HepG2 (cell line): ENCODE data around the gene ACE2. TPM values are rescaled to one million over a fixed set of nuclear protein-coding genes. Genes with fewer than 3 reads are reported as not detected.

ENCODE experiments used
- ATAC-seq: fragments of 200-7000 bp; cut with Tn5 transposase; 3 replicates; pipeline ENCODE4 v1.9.1; 2020; ENCODE audit warnings: mild to moderate bottlenecking, moderate library complexity
- BruUV-seq: library from RNA; stranded (reverse); fragments of 400-500 nt; replicated peaks from 2 replicates; lab custom pipeline; 2021; lab: Mats Ljungman, UMichigan
- CTCF ChIA-PET: fragments of 300-600 bp; formaldehyde crosslinking; extraction: SDS; loops from one replicate; lab custom pipeline; 2021; ENCODE audit warnings: low total read pairs, inconsistent platforms, low intra/inter-chr PET ratio; lab: Yijun Ruan, JAX
- POLR2A ChIA-PET: fragments of 350-600 bp; sonication (Branson Sonifier 250); formaldehyde crosslinking; loops from one replicate; lab custom pipeline; 2020; ENCODE audit warnings: antibody characterized with exemption, inconsistent platforms; lab: Yijun Ruan, JAX
- DNase-seq: peaks from one replicate; pipeline ENCODE4 v3.0.0-alpha.2; 2015; ENCODE audit warnings: low spot score
- FAIRE-seq: peaks from 3 replicates; lab custom pipeline; 2011; peaks lifted over from hg19 to GRCh38; lab: Jason Lieb, UNC
- H2AFZ ChIP-seq: one replicate; pipeline ENCODE4 v1.6.1; 2011; ENCODE audit warnings: low read length, inconsistent platforms
- H3K27ac ChIP-seq: fragments of 300-600 bp; 3 replicates; pipeline ENCODE4 v1.8.0; 2011; ENCODE audit warnings: mixed run types, mild to moderate bottlenecking, mixed read lengths, low read length, inconsistent platforms; ENCODE audit not compliant: insufficient read depth; ENCODE audit errors: extremely low read length
- H3K27me3 ChIP-seq, 2 experiments: fragments of 200-600 bp in 1 of 2; 2 replicates in 1 of 2; 3 replicates in 1 of 2; pipeline versions ENCODE4 v1.6.0 to v1.8.0; 2011; ENCODE audit warnings: low read length in 2 of 2, mild to moderate bottlenecking in 2 of 2, moderate library complexity in 2 of 2, inconsistent platforms in 1 of 2; ENCODE audit not compliant: insufficient read depth in 2 of 2, control insufficient read depth in 1 of 2
- H3K36me3 ChIP-seq, 2 experiments: fragments of 200-600 bp in 1 of 2; replicated peaks in 1 of 2; 2 replicates in 1 of 2; 3 replicates in 1 of 2; pipeline versions ENCODE4 v1.5.1 to v1.8.0; 2011; ENCODE audit warnings: low read length in 2 of 2, inconsistent platforms in 1 of 2; ENCODE audit not compliant: insufficient read depth in 2 of 2, control insufficient read depth in 1 of 2
- H3K4me1 ChIP-seq: 2 replicates; pipeline ENCODE4 v1.5.1; 2012; ENCODE audit warnings: low read length, inconsistent platforms; ENCODE audit not compliant: insufficient read depth
- H3K4me2 ChIP-seq: 2 replicates; pipeline ENCODE4 v1.6.0; 2011; ENCODE audit warnings: low read depth, low read length, inconsistent platforms
- H3K4me3 ChIP-seq, 3 experiments: fragments of 200-600 bp in 1 of 3; sonication (generic), shearing (Covaris generic) in 1 of 3; replicated peaks in 1 of 3; 2 replicates each; pipeline ENCODE4 v1.5.1; 2011 to 2016; ENCODE audit warnings: low read length in 3 of 3, inconsistent platforms in 2 of 3, low read depth in 2 of 3, mild to moderate bottlenecking in 2 of 3, control low read depth in 1 of 3, mixed read lengths in 1 of 3; ENCODE audit not compliant: insufficient read depth in 1 of 3
- H3K79me2 ChIP-seq: one replicate; pipeline ENCODE4 v1.6.1; 2011; ENCODE audit warnings: low read length, inconsistent platforms; ENCODE audit not compliant: insufficient read depth
- H3K9ac ChIP-seq: 2 replicates; pipeline ENCODE4 v1.6.0; 2011; ENCODE audit warnings: mild to moderate bottlenecking, low read depth, low read length, inconsistent platforms; ENCODE audit not compliant: insufficient read depth
- H3K9me3 ChIP-seq: 2 replicates; pipeline ENCODE4 v1.5.1; 2012; ENCODE audit warnings: mild to moderate bottlenecking, low read length
- H4K20me1 ChIP-seq: 2 replicates; pipeline ENCODE4 v1.6.0; 2011; ENCODE audit warnings: inconsistent platforms, mild to moderate bottlenecking, low read length, moderate library complexity; ENCODE audit not compliant: insufficient read depth
- ATRX ChIP-seq: sonication (generic); formaldehyde crosslinking; IDR thresholded peaks from 2 replicates; pipeline ENCODE4 v1.4.0; 2020; ENCODE audit warnings: missing genetic modification reagents, borderline replicate concordance
- CTCF ChIP-seq: sonication (generic); formaldehyde crosslinking; IDR thresholded peaks from 2 replicates; pipeline ENCODE4 v1.5.0; 2020; ENCODE audit warnings: mild to moderate bottlenecking, missing genetic modification reagents, moderate library complexity
- FOSL2 ChIP-seq: sonication (generic); formaldehyde crosslinking; IDR thresholded peaks from 2 replicates; pipeline ENCODE4 v1.4.0; 2020; ENCODE audit warnings: missing genetic modification reagents
- NONO ChIP-seq, 2 experiments: fragments of 450-650 bp in 1 of 2; sonication (generic) in 1 of 2; formaldehyde crosslinking in 1 of 2; IDR thresholded peaks in 1 of 2; conservative IDR thresholded peaks in 1 of 2; 2 replicates each; pipeline versions ENCODE4 v1.6.1 to v1.8.0; 2017 to 2022; ENCODE audit warnings: mild to moderate bottlenecking in 1 of 2, missing genetic modification reagents in 1 of 2, moderate library complexity in 1 of 2
- NR2F6 ChIP-seq, 2 experiments: IDR thresholded peaks; 2 replicates each; pipeline ENCODE4 v1.6.1; 2016; ENCODE audit warnings: antibody characterized with exemption in 1 of 2, mild to moderate bottlenecking in 1 of 2
- SOX5 ChIP-seq: IDR thresholded peaks from 2 replicates; pipeline ENCODE4 v1.6.1; 2016; ENCODE audit warnings: borderline replicate concordance
- STAG1 ChIP-seq: sonication (generic); formaldehyde crosslinking; IDR thresholded peaks from 2 replicates; pipeline ENCODE4 v1.4.0; 2020; ENCODE audit warnings: missing genetic modification reagents
- WIZ ChIP-seq: sonication (generic); formaldehyde crosslinking; IDR thresholded peaks from 2 replicates; pipeline ENCODE4 v1.5.1; 2020; ENCODE audit warnings: mild to moderate bottlenecking, missing genetic modification reagents
- ZNF30 ChIP-seq: sonication (generic); formaldehyde crosslinking; IDR thresholded peaks from 2 replicates; pipeline ENCODE4 v1.5.0; 2020; ENCODE audit warnings: mild to moderate bottlenecking, missing genetic modification reagents
- ZNF562 ChIP-seq: sonication (generic); formaldehyde crosslinking; IDR thresholded peaks from 2 replicates; pipeline ENCODE4 v1.8.0; 2022; ENCODE audit warnings: missing genetic modification reagents, borderline replicate concordance
- WGBS: methylation state at CpG from one replicate; pipeline ENCODE4 v1.1.6; 2017; ENCODE audit warnings: low lambda C conversion rate; 5-methylcytosine and 5-hydroxymethylcytosine counted together
- in situ Hi-C: cut with HindIII; loops from 2 replicates; pipeline ENCODE4 v1.10.0; 2017; ENCODE audit warnings: low pct_unique_long_range_greater_than_20kb; ENCODE audit not compliant: extremely low pct_ligation_motif_present
- intact Hi-C: fragments of 100-400 bp; cut with micrococcal nuclease; formaldehyde crosslinking; loops from one replicate; pipeline ENCODE4 v1.10.0; 2022; ENCODE audit not compliant: unreplicated experiment
- polyA plus RNA-seq, 8 experiments: library from polyadenylated mRNA; depleted of rRNA in 3 of 8; stranded (reverse) in 7 of 8; unstranded in 1 of 8; fragments of >200 nt; fragmentation: Illumina TruSeq in 4 of 8; extraction: Trizol in 4 of 8; gene quantifications; 2 replicates each; pipeline versions ENCODE4 v1.2.1 to v1.2.3, GENCODE V29; 2011 to 2016; ENCODE audit warnings: low read depth in 4 of 8, missing spikeins in 1 of 8, mixed read lengths in 1 of 8; ENCODE audit not compliant: insufficient read depth in 1 of 8
- total RNA-seq, 5 experiments: library from RNA; depleted of rRNA; stranded (reverse); fragments of >200 nt; fragmentation: Illumina TruSeq; extraction: Trizol; gene quantifications; 2 replicates each; pipeline ENCODE4 v1.2.3, GENCODE V29; 2016; ENCODE audit warnings: low read depth in 1 of 5
- TF ChIP-seq, protein P1 (sequence below): sonication (generic); formaldehyde crosslinking; conservative IDR thresholded peaks from 2 replicates; pipeline ENCODE4 v1.4.0; 2020; ENCODE audit warnings: mild to moderate bottlenecking, missing genetic modification reagents, moderate library complexity

Gene ACE2
- total and polyA plus RNA-seq, 2 of the 13 experiments (the other 11 are each of a cell fraction or from before 2014, with no cell fraction given): 0.46 to 3.1 TPM

DNA sequence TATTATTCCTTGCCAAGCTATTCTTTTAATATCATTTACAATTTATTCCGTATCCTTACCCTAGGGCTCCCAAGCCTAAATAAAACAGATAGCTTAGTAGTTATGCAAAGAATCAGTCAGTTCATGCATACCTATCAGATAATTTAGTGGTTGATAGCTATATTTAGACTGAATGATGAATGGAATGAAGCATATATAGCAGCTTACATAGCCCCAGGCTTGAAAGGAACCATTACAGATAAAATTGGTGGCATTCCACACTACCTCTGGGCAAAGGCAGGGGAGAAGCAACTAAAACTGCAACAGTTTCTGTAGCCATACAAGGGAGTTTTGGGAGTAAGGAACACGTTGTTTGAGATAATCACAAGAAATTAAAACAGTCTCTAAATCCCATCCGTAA lies 2.7 kb downstream of the ACE2 start:
- BruUV-seq: no TSS peak
- no peak overlapping the region for H2AFZ ChIP-seq
- H3K27me3 ChIP-seq: no peaks in the 10 kb centered on the region
- H3K4me3 ChIP-seq: no peak overlapping the region
- H3K36me3 ChIP-seq: no peaks in the 10 kb centered on the region
- TF ChIP-seq NONO (IDR thresholded peaks at IDR 0.05): no peak
- no peak for TF ChIP-seq NONO (CRISPR knock-in tag; conservative IDR thresholded peaks at IDR 0.05)
- TF ChIP-seq FOSL2 (CRISPR knock-in tag): no peak
- no peak for TF ChIP-seq ZNF562 (CRISPR knock-in tag)
- no peak for TF ChIP-seq WIZ (CRISPR knock-in tag)
- no peak for TF ChIP-seq ATRX (CRISPR knock-in tag)
- TF ChIP-seq, all 625 proteins: peak for 0
- in situ Hi-C loops (no loop called here), intact Hi-C loops (no loop called here)
- Histone ChIP-seq H4K20me1 (no peaks in the 10 kb centered on the region), H3K9ac (no peak overlapping the region), H3K4me2 (no peak overlapping the region), H3K27ac (no peak overlapping the region), H3K9me3 (no peaks in the 10 kb centered on the region), H3K4me1 (peaks cover 26% of the 10 kb centered on the region), H3K79me2 (no peaks in the 10 kb centered on the region)
- no peak for DNase-seq
- FAIRE-seq: no peak
- CTCF ChIA-PET: no interaction called here
- WGBS: 79% methylated on average over 3 of the region's 3 CpGs
- POLR2A ChIA-PET: no interaction called here
- no peak for ATAC-seq

GRCh38 chrX:15594371-15594770 lies 6.4 kb downstream of the ACE2 start:
- BruUV-seq: no TSS peak
- CTCF ChIA-PET: no interaction called here
- no peak overlapping the region for H3K4me3 ChIP-seq
- H3K27ac ChIP-seq: no peak overlapping the region
- DNase-seq: no peak
- TF ChIP-seq STAG1 (peak; percentile 54), NR2F6 (IDR thresholded peaks at IDR 0.05) (no peak), NR2F6 (CRISPR knock-in tag; IDR thresholded peaks at IDR 0.05) (peak; percentile 32; the same call in 1 of the 2 replicates), CTCF (CRISPR knock-in tag) (peak; percentile 49), ZNF30 (no peak), SOX5 (CRISPR knock-in tag) (0 out of 2 replicates have a peak, but pooled peaks have one; percentile 18)
- TF ChIP-seq, protein P1, sequence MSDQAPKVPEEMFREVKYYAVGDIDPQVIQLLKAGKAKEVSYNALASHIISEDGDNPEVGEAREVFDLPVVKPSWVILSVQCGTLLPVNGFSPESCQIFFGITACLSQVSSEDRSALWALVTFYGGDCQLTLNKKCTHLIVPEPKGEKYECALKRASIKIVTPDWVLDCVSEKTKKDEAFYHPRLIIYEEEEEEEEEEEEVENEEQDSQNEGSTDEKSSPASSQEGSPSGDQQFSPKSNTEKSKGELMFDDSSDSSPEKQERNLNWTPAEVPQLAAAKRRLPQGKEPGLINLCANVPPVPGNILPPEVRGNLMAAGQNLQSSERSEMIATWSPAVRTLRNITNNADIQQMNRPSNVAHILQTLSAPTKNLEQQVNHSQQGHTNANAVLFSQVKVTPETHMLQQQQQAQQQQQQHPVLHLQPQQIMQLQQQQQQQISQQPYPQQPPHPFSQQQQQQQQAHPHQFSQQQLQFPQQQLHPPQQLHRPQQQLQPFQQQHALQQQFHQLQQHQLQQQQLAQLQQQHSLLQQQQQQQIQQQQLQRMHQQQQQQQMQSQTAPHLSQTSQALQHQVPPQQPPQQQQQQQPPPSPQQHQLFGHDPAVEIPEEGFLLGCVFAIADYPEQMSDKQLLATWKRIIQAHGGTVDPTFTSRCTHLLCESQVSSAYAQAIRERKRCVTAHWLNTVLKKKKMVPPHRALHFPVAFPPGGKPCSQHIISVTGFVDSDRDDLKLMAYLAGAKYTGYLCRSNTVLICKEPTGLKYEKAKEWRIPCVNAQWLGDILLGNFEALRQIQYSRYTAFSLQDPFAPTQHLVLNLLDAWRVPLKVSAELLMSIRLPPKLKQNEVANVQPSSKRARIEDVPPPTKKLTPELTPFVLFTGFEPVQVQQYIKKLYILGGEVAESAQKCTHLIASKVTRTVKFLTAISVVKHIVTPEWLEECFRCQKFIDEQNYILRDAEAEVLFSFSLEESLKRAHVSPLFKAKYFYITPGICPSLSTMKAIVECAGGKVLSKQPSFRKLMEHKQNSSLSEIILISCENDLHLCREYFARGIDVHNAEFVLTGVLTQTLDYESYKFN (CRISPR knock-in tag): no peak
- TF ChIP-seq, all 625 proteins: peak for 4
- intact Hi-C loops (no loop called here), in situ Hi-C loops (no loop called here)
- POLR2A ChIA-PET: no interaction called here
- Histone ChIP-seq H2AFZ (no peak overlapping the region), H3K79me2 (no peaks in the 10 kb centered on the region), H3K27me3 (no peaks in the 10 kb centered on the region), H3K4me2 (no peak overlapping the region), H3K9ac (no peak overlapping the region), H4K20me1 (no peaks in the 10 kb centered on the region), H3K9me3 (no peaks in the 10 kb centered on the region), H3K36me3 (no peaks in the 10 kb centered on the region), H3K4me1 (no peaks in the 10 kb centered on the region)
- ATAC-seq (peak; percentile 71; the same call in 2 of the 3 replicates), FAIRE-seq (peak; percentile 77)
- 7% methylated on average over 2 of the region's 2 CpGs for WGBS
